GM21515 (cell line): Measurements from ENCODE around the gene SORCS1.

ENCODE experiments used
- ATAC-seq: cut with Tn5 transposase; IDR thresholded peaks from one replicate; pipeline ENCODE4 v1.9.1; 2021; ENCODE audit not compliant: unreplicated experiment

SORCS1 gene

GRCh38 chr10:106826716-106827115 lies 337.8 kb downstream of the SORCS1 start:
- ATAC-seq, result no peak

GRCh38 chr10:106825576-106826364 lies 338.7 kb downstream of the SORCS1 start:
- ATAC-seq, result no peak

- ATAC-seq, result no peak
These were observed 343.9 kb downstream of the SORCS1 start for GRCh38 chr10:106820579-106820978.

GRCh38 chr10:106819490-106819889 lies 345.0 kb downstream of the SORCS1 start:
- no peak for ATAC-seq

DNA sequence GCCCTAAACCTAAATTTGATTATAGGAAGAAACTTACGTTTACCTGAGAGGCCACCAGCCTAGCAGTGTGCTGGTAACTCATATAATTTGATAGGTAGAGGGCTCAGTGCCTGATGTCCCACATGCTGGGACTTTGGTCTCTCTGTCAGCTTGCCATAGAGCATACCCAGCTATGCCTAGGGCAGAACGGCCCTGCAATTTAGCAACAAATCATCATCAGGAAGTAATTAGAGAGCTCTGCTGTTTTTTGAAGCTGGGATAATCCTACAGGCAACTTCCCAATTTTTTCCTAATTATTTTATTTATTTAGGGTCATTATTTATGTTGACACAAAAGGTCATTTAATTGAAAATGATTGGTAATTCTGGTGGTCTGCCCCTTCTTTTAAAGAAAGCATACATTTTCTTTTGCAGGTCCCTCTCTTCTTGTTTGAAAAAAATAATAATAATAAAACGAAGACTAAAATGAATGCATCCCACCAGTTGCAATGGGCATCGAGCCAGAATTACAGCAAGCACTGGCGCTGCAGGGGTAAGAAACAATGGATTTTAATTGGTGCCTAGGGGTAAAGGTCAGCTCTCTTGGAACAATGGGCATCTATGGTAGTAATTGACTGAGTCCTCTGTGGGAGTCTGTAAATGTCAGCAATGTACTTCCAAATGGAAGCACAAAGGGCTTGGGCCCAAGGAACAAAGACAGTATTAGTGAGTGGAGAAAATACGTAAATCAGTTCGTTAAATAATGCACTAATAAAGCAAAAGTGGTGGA lies 348.0 kb downstream of the SORCS1 start:
- no peak for ATAC-seq

- ATAC-seq, result no peak
These were observed 349.0 kb downstream of the SORCS1 start for GRCh38 chr10:106815427-106816043.

- no peak for ATAC-seq
These were observed 359.4 kb downstream of the SORCS1 start for GRCh38 chr10:106804992-106805582.

- ATAC-seq, result no peak
These were observed 361.6 kb downstream of the SORCS1 start for GRCh38 chr10:106802949-106803348.

DNA sequence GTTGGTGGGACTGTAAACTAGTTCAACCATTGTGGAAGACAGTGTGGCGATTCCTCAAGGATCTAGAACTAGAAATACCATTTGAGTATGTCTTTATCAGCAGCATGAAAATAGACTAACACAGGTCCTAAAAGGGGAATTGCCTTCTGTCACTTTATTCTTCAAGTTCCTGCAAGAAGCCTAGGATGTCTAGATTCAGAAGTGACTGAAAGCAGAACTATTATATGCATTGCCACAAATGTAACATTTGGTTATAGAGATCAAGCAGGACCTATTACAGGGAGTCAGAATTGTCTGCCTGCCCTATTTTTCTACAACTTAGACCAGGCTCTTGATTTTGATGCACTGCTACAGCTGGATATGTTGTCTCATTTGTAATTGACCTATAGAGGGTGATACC lies 364.7 kb downstream of the SORCS1 start:
- no peak for ATAC-seq

- peak; percentile 77 for ATAC-seq
These were observed 368.9 kb downstream of the SORCS1 start for GRCh38 chr10:106795619-106796018.

DNA sequence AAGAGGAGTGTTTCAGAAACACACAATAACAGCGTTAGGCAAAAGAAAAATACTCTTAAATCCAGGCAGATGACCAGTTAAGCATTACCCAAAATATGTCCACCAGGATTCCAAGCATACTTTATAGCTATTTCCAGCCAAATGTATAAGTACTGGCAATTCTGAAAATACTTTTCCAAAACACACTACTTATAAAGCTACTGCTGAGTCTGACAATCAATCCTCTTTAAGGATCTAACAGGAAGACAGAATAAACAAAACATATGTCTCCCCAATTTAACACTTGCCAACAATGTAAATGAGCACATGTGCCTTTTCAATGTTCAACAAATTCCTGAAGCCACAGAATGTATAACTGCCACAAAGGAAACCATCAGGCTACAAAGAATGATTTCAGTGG lies 370.9 kb downstream of the SORCS1 start:
- no peak for ATAC-seq

DNA sequence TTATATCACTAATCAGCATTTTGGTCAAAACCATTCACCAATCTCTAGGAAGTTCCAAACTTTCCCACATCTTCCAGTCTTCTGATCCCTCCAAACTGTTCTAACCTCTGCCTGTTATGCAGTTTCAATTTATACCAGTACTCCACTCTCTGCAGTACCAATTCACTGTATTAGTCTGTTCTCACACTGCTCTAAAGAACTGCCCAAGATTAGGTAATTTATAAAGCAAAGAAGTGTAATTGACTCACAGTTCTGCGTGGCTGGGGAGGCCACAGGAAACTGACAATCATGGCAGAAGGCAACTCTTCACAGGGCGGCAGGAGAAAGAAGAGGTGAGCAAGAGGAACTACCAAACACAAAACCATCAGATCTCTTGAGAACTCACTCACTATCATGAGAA lies 374.9 kb downstream of the SORCS1 start:
- ATAC-seq, result no peak

- ATAC-seq, result no peak
These were observed 375.5 kb downstream of the SORCS1 start for GRCh38 chr10:106788982-106789381.

- no peak for ATAC-seq
These were observed 379.0 kb downstream of the SORCS1 start for GRCh38 chr10:106785528-106785927.

GRCh38 chr10:106780632-106781031 lies 383.9 kb downstream of the SORCS1 start:
- no peak for ATAC-seq

DNA sequence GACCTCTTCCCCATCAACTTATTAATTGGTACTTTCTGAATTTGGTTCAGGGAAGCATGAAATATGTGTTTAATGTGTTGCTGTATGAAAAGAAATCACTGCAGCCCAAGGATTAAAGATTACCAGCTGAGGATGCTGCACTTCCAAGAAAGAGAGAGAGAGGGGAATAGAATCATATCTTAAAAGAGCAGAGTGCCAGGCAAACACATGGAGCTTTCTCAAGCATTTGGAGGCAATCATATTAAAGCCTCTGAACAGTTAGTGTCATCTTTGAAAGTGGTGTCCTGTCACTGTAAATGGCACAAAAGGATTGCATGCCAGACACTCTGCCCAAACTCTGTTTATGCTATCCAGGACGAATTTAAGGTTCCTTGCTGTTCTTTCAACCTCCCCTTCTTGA lies 386.7 kb downstream of the SORCS1 start:
- no peak for ATAC-seq

GRCh38 chr10:106775127-106775526 lies 389.4 kb downstream of the SORCS1 start:
- no peak for ATAC-seq

GRCh38 chr10:106772957-106773356 lies 391.5 kb downstream of the SORCS1 start:
- no peak for ATAC-seq

DNA sequence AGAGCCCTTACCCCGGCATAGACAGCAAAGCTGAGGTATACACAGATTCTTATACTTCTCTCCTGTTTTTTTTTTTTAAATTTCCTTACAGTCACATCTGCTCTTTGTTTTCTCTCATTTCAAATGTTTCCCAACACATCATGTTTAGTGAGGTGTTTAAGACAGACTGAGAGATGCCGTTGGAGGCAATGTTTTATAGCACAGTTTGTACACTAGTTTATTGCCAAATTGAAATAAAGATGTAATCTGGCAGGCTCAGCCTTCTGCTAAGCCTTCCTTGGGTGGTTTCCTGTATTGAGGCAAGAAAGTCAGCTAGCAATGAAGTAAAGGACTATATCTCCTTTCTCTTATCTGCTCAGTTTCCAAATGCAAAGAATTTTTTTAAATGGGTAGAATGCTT lies 393.4 kb downstream of the SORCS1 start:
- no peak for ATAC-seq

DNA sequence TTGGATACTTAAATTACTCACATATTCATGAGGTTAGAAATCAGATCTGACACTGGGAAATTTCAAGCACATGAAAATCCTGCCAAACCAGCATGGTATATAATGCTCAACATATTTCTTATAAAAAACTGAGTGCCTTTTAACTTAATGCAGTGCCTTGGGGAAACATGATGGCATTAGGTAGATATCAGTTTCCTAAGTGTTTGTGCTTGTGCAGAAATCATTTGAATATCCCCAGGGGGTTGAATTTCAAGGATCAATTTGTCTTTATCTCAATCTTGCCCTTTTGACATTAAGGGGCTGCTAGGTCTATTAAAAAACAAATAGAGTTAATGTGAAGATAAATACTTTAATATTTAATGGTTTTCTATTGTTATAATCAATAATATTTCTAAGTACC lies 396.3 kb downstream of the SORCS1 start:
- no peak for ATAC-seq

- ATAC-seq, result no peak
These were observed 398.6 kb downstream of the SORCS1 start for GRCh38 chr10:106765928-106766327.
